ENCODE measurements around the gene SNRK.

SNRK gene

DNA sequence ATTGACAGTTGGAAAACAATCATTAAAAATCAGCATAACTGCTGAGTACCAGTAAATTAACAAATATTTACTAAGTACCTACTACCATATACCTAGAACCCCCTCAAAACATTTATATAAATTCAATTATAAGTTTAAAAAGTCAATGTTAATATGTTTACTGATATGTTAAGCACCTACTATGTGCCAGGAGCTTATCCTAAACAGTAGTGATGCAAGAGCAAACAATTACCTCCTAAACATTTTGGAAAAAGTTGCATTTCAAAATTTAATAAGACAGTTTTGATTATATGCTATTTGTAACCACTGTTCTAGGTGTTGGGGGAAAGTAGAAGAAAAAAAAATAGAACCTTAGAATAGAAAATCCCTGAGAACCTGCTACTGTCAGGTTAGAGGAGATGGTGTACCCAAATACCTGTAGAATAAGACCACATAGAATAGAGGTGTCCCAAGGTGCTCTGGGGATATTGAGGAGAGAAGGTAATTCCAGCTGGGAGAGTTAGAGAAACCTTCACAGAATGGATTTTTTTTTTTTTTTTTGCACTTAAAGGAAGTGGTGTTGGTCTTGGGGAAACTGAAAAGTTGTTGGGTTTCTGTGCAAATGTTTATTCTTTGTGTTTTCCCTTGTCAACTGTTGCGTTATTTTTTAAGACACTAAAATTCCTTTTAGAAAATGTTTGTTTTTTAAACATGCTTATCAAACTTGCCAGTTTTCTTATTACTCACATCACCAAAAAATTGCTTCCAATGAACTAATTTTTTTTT, 16.0 kb downstream of the SNRK start:
- Histone ChIP-seq H3K27me3 (ENCODE audit: insufficient read depth, low read length, poor library complexity) (no peaks in the 10 kb centered on the region), H3K9me3 (ENCODE audit: insufficient read depth, low read length, severe bottlenecking) (no peaks in the 10 kb centered on the region), H3K27ac (ENCODE audit: low read length) (no peak overlapping the region; the same call in 1 of the 2 replicates), H2AFZ (ENCODE audit: low read depth, low read length) (no peak overlapping the region), H3K4me2 (ENCODE audit: insufficient read depth, low read length) (no peak overlapping the region), H3K4me3 (ENCODE audit: low read depth in 1 of 2, low read length in 2 of 2) (no peak overlapping the region), H3K79me2 (ENCODE audit: insufficient read depth, low read length) (peaks cover 78% of the 10 kb centered on the region), H4K20me1 (ENCODE audit: insufficient read depth, low read length) (peaks cover 17% of the 10 kb centered on the region), H3K4me1 (ENCODE audit: insufficient read depth, low read length) (peaks cover 13% of the 10 kb centered on the region), H3K36me3 (ENCODE audit: insufficient read depth, low read length) (peaks cover 39% of the 10 kb centered on the region), H3K9ac (ENCODE audit: low read depth, low read length) (no peak overlapping the region)
- DNase-seq (no peak), ATAC-seq (ENCODE audit: insufficient read depth, low read depth) (no peak)
- TF ChIP-seq CTCF (IDR thresholded peaks at IDR 0.05; ENCODE audit: borderline replicate concordance, extremely low read depth, low read length, poor library complexity, severe bottlenecking) (no peak), EZH2 (IDR thresholded peaks at IDR 0.05; ENCODE audit: borderline replicate concordance, low read depth, low read length, severe bottlenecking) (no peak)

DNA sequence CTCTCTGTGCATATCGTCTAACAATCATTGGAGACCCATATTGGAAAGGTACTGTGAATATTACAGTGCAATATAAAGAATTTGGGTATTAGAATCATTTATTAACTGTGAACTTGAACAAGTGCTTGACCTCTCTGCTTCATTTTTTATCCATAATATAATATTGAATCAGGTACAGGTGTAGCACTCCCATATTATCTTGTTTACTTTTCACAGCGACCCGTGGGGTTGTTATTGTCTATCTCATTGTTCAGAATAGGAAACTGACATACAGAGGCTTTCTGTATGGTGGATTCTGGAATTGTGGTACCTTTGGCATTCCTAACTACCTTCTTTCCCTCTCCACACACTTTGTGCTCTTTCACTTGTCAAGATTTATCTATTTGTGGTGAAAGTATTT, 17.8 kb downstream of the SNRK start:
- Histone ChIP-seq H3K4me2 (ENCODE audit: insufficient read depth, low read length) (no peak overlapping the region), H3K36me3 (ENCODE audit: insufficient read depth, low read length) (peaks cover 43% of the 10 kb centered on the region), H4K20me1 (ENCODE audit: insufficient read depth, low read length) (peaks cover 4% of the 10 kb centered on the region; the same call in 1 of the 2 replicates), H3K79me2 (ENCODE audit: insufficient read depth, low read length) (peaks cover 76% of the 10 kb centered on the region), H3K9me3 (ENCODE audit: insufficient read depth, low read length, severe bottlenecking) (no peaks in the 10 kb centered on the region), H3K4me3 (ENCODE audit: low read depth in 1 of 2, low read length in 2 of 2) (no peak overlapping the region), H3K27me3 (ENCODE audit: insufficient read depth, low read length, poor library complexity) (no peaks in the 10 kb centered on the region), H3K9ac (ENCODE audit: low read depth, low read length) (no peak overlapping the region), H3K4me1 (ENCODE audit: insufficient read depth, low read length) (peaks cover 13% of the 10 kb centered on the region), H3K27ac (ENCODE audit: low read length) (no peak overlapping the region), H2AFZ (ENCODE audit: low read depth, low read length) (no peak overlapping the region)
- ATAC-seq (ENCODE audit: insufficient read depth, low read depth) (no peak), DNase-seq (no peak)
- TF ChIP-seq EZH2 (IDR thresholded peaks at IDR 0.05; ENCODE audit: borderline replicate concordance, low read depth, low read length, severe bottlenecking) = no peak
- TF ChIP-seq CTCF (IDR thresholded peaks at IDR 0.05; ENCODE audit: borderline replicate concordance, extremely low read depth, low read length, poor library complexity, severe bottlenecking) = no peak

DNA sequence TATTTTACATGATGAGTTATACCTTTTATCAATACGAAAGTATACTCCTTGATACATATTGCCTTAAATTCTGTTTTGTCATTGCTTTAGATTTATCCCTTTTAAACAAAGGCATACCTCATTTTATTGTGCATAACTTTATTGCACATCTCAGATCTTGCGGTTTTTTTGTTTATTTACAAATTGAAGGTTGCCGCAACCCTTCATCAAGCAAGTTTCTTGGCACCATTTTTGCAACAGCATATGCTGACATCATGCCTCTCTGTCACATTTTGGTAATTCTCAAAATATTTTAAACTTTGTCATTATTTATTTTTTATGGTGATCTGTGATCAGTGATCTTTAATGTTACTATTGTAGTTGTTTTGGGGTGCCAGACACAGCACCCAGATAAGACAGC, 20.9 kb downstream of the SNRK start:
- H3K27ac ChIP-seq (ENCODE audit: low read length) = no peak overlapping the region
- no peak overlapping the region for H3K4me2 ChIP-seq (ENCODE audit: insufficient read depth, low read length)
- H3K27me3 ChIP-seq (ENCODE audit: insufficient read depth, low read length, poor library complexity) = no peaks in the 10 kb centered on the region
- DNase-seq (no peak), ATAC-seq (ENCODE audit: insufficient read depth, low read depth) (no peak)
- no peak overlapping the region for H3K4me3 ChIP-seq (ENCODE audit: low read depth in 1 of 2, low read length in 2 of 2)
- no peak overlapping the region for H2AFZ ChIP-seq (ENCODE audit: low read depth, low read length)
- H3K9me3 ChIP-seq (ENCODE audit: insufficient read depth, low read length, severe bottlenecking) = no peaks in the 10 kb centered on the region
- H3K79me2 ChIP-seq (ENCODE audit: insufficient read depth, low read length) = peaks cover 67% of the 10 kb centered on the region
- peaks cover 57% of the 10 kb centered on the region for H3K36me3 ChIP-seq (ENCODE audit: insufficient read depth, low read length)
- H3K4me1 ChIP-seq (ENCODE audit: insufficient read depth, low read length) = peaks cover 6% of the 10 kb centered on the region
- no peak overlapping the region for H3K9ac ChIP-seq (ENCODE audit: low read depth, low read length)
- TF ChIP-seq CTCF (IDR thresholded peaks at IDR 0.05; ENCODE audit: borderline replicate concordance, extremely low read depth, low read length, poor library complexity, severe bottlenecking) (no peak), EZH2 (IDR thresholded peaks at IDR 0.05; ENCODE audit: borderline replicate concordance, low read depth, low read length, severe bottlenecking) (no peak)
- no peaks in the 10 kb centered on the region; the same call in 1 of the 2 replicates for H4K20me1 ChIP-seq (ENCODE audit: insufficient read depth, low read length)

Data from DND-41 (cell line).